ENCODE measurements around the gene SORCS3.

The SORCS3 gene

GRCh38 chr10:105197598-105198364 is 556.7 kb downstream of the SORCS3 start:
- DNase-seq: no peak

- no peak for DNase-seq
Measured at GRCh38 chr10:105206616-105207015, 565.5 kb downstream of the SORCS3 start.

- DNase-seq: no peak
Measured at GRCh38 chr10:105207476-105207995, 566.4 kb downstream of the SORCS3 start.

- DNase-seq: no peak
Measured at GRCh38 chr10:105210546-105210945, 569.5 kb downstream of the SORCS3 start.

- DNase-seq: no peak
Measured at GRCh38 chr10:105237685-105238084, 596.6 kb downstream of the SORCS3 start.

GRCh38 chr10:105239311-105240219 is 598.5 kb downstream of the SORCS3 start:
- DNase-seq: no peak

- no peak for DNase-seq
Measured at GRCh38 chr10:105241254-105241653, 600.2 kb downstream of the SORCS3 start.

GRCh38 chr10:105243381-105243780 is 602.3 kb downstream of the SORCS3 start:
- DNase-seq: no peak

GRCh38 chr10:105243825-105244224 is 602.7 kb downstream of the SORCS3 start:
- DNase-seq: no peak

- DNase-seq: no peak
Measured at GRCh38 chr10:105247831-105248499, 606.9 kb downstream of the SORCS3 start.

- DNase-seq: no peak
Measured at GRCh38 chr10:105252911-105253310, 611.8 kb downstream of the SORCS3 start.

- no peak for DNase-seq
Measured at GRCh38 chr10:105253515-105254212, 612.6 kb downstream of the SORCS3 start.

GRCh38 chr10:105258036-105258673 is 617.1 kb downstream of the SORCS3 start:
- DNase-seq: no peak

- DNase-seq: no peak
Measured at GRCh38 chr10:105258674-105259065, 617.6 kb downstream of the SORCS3 start.

- no peak for DNase-seq
Measured at GRCh38 chr10:105259201-105259600, 618.1 kb downstream of the SORCS3 start.

- no peak for DNase-seq
Measured at GRCh38 chr10:105262666-105263065, 621.6 kb downstream of the SORCS3 start.

- no peak for DNase-seq
Measured at GRCh38 chr10:105266966-105267539, 626.0 kb downstream of the SORCS3 start.

GRCh38 chr10:105268961-105269360 is 627.9 kb downstream of the SORCS3 start:
- DNase-seq: no peak

GRCh38 chr10:105269689-105270088 is 628.6 kb downstream of the SORCS3 start:
- DNase-seq: no peak

- no peak for DNase-seq
Measured at GRCh38 chr10:105274556-105275070, 633.5 kb downstream of the SORCS3 start.

GRCh38 chr10:105278439-105278838 is 637.3 kb downstream of the SORCS3 start:
- DNase-seq: no peak
